ENCODE measurements around the gene TJP3.
"Not testable (repeated sequence)": the region's sequence is repeated elsewhere in the genome, so short reads cannot be mapped to it uniquely, and the experiment has no call there.

TJP3 gene

GRCh38 chr19:3750211-3750610 lies 42.0 kb downstream of the TJP3 start:
- no peak for DNase-seq

GRCh38 chr19:3751236-3751635 lies 43.1 kb downstream of the TJP3 start:
- no peak for DNase-seq

GRCh38 chr19:3752492-3752891 lies 44.3 kb downstream of the TJP3 start:
- DNase-seq = no peak

GRCh38 chr19:3753631-3754410 lies 45.6 kb downstream of the TJP3 start:
- no peak for DNase-seq

- not testable (repeated sequence) for DNase-seq
Observed at GRCh38 chr19:3757705-3758104, 49.5 kb downstream of the TJP3 start.

GRCh38 chr19:3758297-3758696 lies 50.1 kb downstream of the TJP3 start:
- DNase-seq = not testable (repeated sequence)

GRCh38 chr19:3759482-3760254 lies 51.5 kb downstream of the TJP3 start:
- DNase-seq = no peak

- DNase-seq = peak; percentile 66
Observed at GRCh38 chr19:3760871-3761361, 52.7 kb downstream of the TJP3 start.

GRCh38 chr19:3761382-3762129 lies 53.4 kb downstream of the TJP3 start, which contains the start of gene APBA3:
TSS of gene APBA3 (minus strand) at chr19:3761692. CDS start at chr19:3760264, 1,428 bp downstream.
- peak; percentile 96 for DNase-seq

GRCh38 chr19:3762130-3762473 lies 53.9 kb downstream of the TJP3 start:
- DNase-seq = no peak

GRCh38 chr19:3762501-3763459 lies 54.6 kb downstream of the TJP3 start, which contains the start of gene MRPL54:
TSS of gene MRPL54 (plus strand) at chr19:3762682. CDS start at chr19:3762701, 19 bp downstream.
- peak; percentile 99 for DNase-seq

- DNase-seq = no peak
Observed at GRCh38 chr19:3765121-3765520, 56.9 kb downstream of the TJP3 start.

- DNase-seq = not testable (repeated sequence)
Observed at GRCh38 chr19:3765757-3766156, 57.6 kb downstream of the TJP3 start.

- peak; percentile 20 for DNase-seq
Observed at GRCh38 chr19:3766520-3766919, 58.3 kb downstream of the TJP3 start.

GRCh38 chr19:3767050-3767449 lies 58.9 kb downstream of the TJP3 start:
- no peak for DNase-seq

- no peak for DNase-seq
Observed at GRCh38 chr19:3768015-3768747, 60.0 kb downstream of the TJP3 start.

GRCh38 chr19:3768748-3769099 lies 60.5 kb downstream of the TJP3 start:
- no peak for DNase-seq

- no peak for DNase-seq
Observed at GRCh38 chr19:3769494-3769893, 61.3 kb downstream of the TJP3 start.

GRCh38 chr19:3770136-3770999 lies 62.2 kb downstream of the TJP3 start:
- no peak for DNase-seq
